NCI-H1092 treated with DMSO at 0.1 percent for 48 hours (cell line): ENCODE data around the gene COPS6.
A peak's percentile ranks its signal among the peaks of the same experiment; 100 is the strongest.

ENCODE experiments used
- DNase-seq: peaks from one replicate; lab custom pipeline; 2025; lab: John Stamatoyannopoulos, UW

COPS6 gene

GRCh38 chr7:100079024-100079560 lies 9.7 kb upstream of the COPS6 start:
- no peak for DNase-seq

GRCh38 chr7:100080907-100081534 lies 7.7 kb upstream of the COPS6 start:
- DNase-seq = peak; percentile 54

GRCh38 chr7:100081535-100082102 lies 7.2 kb upstream of the COPS6 start, which contains the start of gene ZNF3:
Gene ZNF3 (minus strand): TSS chr7:100081723. CDS start chr7:100077357, 4,366 bp downstream.
- DNase-seq = peak; percentile 99

GRCh38 chr7:100082978-100083377 lies 5.8 kb upstream of the COPS6 start:
- DNase-seq = no peak

GRCh38 chr7:100085515-100085914 lies 3.3 kb upstream of the COPS6 start:
- DNase-seq = no peak

GRCh38 chr7:100087055-100087750 lies 1.6 kb upstream of the COPS6 start:
- no peak for DNase-seq

GRCh38 chr7:100088095-100088620 lies 611 bp upstream of the COPS6 start:
- no peak for DNase-seq

GRCh38 chr7:100089458-100090196 lies 858 bp downstream of the COPS6 start:
- no peak for DNase-seq

GRCh38 chr7:100090527-100091410 lies 2.0 kb downstream of the COPS6 start:
- DNase-seq = no peak

- no peak for DNase-seq
Measured at GRCh38 chr7:100091411-100092181, 2.8 kb downstream of the COPS6 start.

GRCh38 chr7:100093054-100093453 lies 4.3 kb downstream of the COPS6 start:
- DNase-seq = no peak

GRCh38 chr7:100093498-100093897 lies 4.7 kb downstream of the COPS6 start:
- no peak for DNase-seq

- DNase-seq = no peak
Measured at GRCh38 chr7:100093925-100094486, 5.2 kb downstream of the COPS6 start.

- no peak for DNase-seq
Measured at GRCh38 chr7:100095289-100095688, 6.5 kb downstream of the COPS6 start.

- no peak for DNase-seq
Measured at GRCh38 chr7:100095704-100096103, 6.9 kb downstream of the COPS6 start.

GRCh38 chr7:100098913-100099312 lies 10.1 kb downstream of the COPS6 start:
- DNase-seq = no peak

GRCh38 chr7:100099452-100099851 lies 10.7 kb downstream of the COPS6 start:
- no peak for DNase-seq

- peak; percentile 96 for DNase-seq
Measured at GRCh38 chr7:100100420-100101015, 11.7 kb downstream of the COPS6 start.

- DNase-seq = peak; percentile 99
Measured at GRCh38 chr7:100101016-100101862, 12.5 kb downstream of the COPS6 start, which contains the start of the genes AP4M1 and MCM7. Gene AP4M1 (plus strand): TSS chr7:100101643. CDS start chr7:100101715, 72 bp downstream. Gene MCM7 (minus strand): TSS chr7:100101397. CDS start chr7:100101294, 103 bp downstream.
